RWPE1 (cell line): Measurements from ENCODE around the gene POLD3.

ENCODE experiments used
- CTCF ChIA-PET: fragments of 350-600 bp; sonication (Branson Sonifier 250); formaldehyde crosslinking; extraction: SDS; loops from one replicate; lab custom pipeline; 2021; lab: Yijun Ruan, JAX
- POLR2A ChIA-PET: fragments of 400-600 bp; formaldehyde crosslinking; extraction: SDS; loops from one replicate; lab custom pipeline; 2020; ENCODE audit warnings: antibody characterized with exemption; ENCODE audit not compliant: low non-redundant PET; lab: Yijun Ruan, JAX
- DNase-seq: peaks from one replicate; pipeline ENCODE4 v3.0.0; 2012; ENCODE audit warnings: low spot score
- H3K27ac ChIP-seq: fragments of 450-650 bp; 2 replicates; pipeline ENCODE4 v1.5.1; 2017
- TF ChIP-seq, protein P1 (sequence below): fragments of 450-650 bp; conservative IDR thresholded peaks from 2 replicates; pipeline ENCODE4 v1.5.1; 2017; ENCODE audit warnings: low read depth, mild to moderate bottlenecking

POLD3 gene

DNA sequence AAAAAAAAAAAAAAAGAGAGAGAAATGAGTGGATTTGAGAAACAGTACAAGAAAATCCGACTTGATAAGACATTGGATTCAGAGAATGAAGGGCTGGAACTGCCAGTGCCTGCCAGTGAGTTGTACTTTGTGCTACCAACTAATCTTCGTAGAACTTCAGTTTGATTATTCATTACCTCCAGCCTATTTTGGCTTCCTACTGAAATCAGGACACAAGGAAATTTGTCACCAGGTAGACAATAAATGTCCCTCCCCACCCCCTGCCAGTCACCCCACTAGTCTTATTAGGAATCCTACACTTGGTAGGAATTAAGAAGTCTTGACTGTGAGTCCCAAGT is 21.4 kb upstream of the POLD3 start:
- no peak for DNase-seq
- ChIA-PET CTCF (interaction anchor here (0.7 to 8.1 kb wide), 11 partner anchors 21 to 302 kb away, joined by 3 to 150 read pairs (median 4); no protein-coding TSS in a partner anchor), POLR2A (no interaction called here)
- no peak overlapping the region for H3K27ac ChIP-seq
- TF ChIP-seq, protein P1, sequence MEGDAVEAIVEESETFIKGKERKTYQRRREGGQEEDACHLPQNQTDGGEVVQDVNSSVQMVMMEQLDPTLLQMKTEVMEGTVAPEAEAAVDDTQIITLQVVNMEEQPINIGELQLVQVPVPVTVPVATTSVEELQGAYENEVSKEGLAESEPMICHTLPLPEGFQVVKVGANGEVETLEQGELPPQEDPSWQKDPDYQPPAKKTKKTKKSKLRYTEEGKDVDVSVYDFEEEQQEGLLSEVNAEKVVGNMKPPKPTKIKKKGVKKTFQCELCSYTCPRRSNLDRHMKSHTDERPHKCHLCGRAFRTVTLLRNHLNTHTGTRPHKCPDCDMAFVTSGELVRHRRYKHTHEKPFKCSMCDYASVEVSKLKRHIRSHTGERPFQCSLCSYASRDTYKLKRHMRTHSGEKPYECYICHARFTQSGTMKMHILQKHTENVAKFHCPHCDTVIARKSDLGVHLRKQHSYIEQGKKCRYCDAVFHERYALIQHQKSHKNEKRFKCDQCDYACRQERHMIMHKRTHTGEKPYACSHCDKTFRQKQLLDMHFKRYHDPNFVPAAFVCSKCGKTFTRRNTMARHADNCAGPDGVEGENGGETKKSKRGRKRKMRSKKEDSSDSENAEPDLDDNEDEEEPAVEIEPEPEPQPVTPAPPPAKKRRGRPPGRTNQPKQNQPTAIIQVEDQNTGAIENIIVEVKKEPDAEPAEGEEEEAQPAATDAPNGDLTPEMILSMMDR: no peak

DNA sequence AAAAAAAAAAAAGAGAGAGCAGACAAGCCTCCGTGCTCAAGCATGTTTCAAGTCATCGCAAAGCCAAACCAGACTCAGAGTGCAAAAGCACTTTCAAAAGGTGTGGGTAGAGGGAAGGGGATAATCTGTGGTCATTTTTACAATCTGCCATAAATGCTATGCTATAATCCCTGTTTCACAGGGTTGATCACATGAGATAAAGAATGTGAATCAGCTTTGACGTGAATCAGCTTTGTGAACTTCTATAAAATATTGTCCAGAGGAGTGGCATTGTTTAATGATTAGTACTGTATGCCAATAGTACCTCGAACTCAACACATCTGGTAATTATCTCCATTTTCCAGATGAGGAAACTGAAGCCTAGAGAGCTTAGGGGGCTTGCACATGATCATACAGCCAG is 20.0 kb upstream of the POLD3 start:
- ChIA-PET POLR2A (no interaction called here), CTCF (interaction anchor here (1.9 to 8.1 kb wide), 2 partner anchors 79 to 120 kb away, joined by 10 to 150 read pairs; no protein-coding TSS in a partner anchor)
- no peak for DNase-seq
- H3K27ac ChIP-seq: no peak overlapping the region
- TF ChIP-seq, protein P1: no peak

DNA sequence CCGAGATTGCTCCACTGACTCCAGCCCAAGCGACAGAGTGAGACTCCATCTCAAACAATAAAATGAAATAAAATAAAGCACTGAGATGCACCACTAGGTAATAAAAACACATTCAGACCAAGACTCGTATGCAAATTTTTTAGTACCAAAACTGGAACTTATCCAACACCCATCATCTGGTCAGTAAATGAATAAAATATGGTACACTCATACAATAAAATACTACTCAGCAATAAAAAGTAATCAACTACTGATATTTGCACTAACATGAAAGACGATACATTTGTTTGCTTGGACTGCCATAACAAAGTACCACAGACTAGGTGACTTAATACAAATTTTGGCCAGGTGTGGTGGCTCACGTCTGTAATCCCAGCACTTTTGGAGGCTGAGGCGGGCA is 17.8 kb upstream of the POLD3 start:
- no peak overlapping the region for H3K27ac ChIP-seq
- no peak for DNase-seq
- CTCF ChIA-PET: no interaction called here
- POLR2A ChIA-PET: no interaction called here
- TF ChIP-seq, protein P1: no peak

DNA sequence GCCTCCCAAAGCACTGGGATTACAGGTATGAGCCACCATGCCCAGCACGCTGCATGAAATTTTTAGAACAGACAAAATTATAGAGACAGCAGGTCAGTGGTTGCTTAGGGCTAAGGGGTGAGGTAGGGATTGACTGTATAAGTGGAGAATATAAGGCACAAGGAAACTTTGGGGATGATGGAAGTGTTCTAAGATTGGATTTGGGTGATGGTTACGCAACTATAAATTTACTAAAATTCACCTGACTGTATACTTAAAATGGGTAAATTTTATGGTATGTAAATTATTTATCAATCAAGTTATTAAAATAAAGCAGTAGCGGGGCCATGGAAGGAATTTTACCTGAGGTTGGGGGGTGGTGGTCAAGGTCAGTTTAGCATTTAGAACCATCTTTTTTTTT is 16.4 kb upstream of the POLD3 start:
- TF ChIP-seq, protein P1: no peak
- ChIA-PET CTCF (interaction anchor here (0.7 to 1.0 kb wide), 2 partner anchors 123 to 1215 kb away, joined by 3 to 5 read pairs; no protein-coding TSS in a partner anchor), POLR2A (no interaction called here)
- no peak overlapping the region for H3K27ac ChIP-seq
- DNase-seq: no peak

DNA sequence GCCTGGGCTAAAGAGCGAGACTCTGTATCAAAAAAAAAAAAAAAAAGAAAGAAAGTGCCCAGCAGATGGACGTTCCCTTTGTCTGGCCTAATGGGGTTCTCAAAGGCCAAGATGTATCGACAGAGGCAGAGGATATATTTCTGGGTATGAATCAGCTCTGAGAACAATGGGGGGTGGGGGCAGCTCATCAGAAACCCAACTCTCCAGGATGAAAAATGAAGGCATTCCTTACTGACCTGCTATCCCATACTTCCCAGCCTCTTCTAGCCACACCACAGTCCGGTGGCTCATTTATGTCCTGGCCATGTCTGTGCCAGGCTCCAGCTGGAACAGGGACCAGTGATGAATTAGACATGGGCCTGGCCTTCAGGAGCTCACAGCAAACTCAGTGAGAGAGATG is 15.2 kb upstream of the POLD3 start:
- POLR2A ChIA-PET: no interaction called here
- DNase-seq: no peak
- no peak overlapping the region for H3K27ac ChIP-seq
- TF ChIP-seq, protein P1: no peak
- CTCF ChIA-PET: no interaction called here

DNA sequence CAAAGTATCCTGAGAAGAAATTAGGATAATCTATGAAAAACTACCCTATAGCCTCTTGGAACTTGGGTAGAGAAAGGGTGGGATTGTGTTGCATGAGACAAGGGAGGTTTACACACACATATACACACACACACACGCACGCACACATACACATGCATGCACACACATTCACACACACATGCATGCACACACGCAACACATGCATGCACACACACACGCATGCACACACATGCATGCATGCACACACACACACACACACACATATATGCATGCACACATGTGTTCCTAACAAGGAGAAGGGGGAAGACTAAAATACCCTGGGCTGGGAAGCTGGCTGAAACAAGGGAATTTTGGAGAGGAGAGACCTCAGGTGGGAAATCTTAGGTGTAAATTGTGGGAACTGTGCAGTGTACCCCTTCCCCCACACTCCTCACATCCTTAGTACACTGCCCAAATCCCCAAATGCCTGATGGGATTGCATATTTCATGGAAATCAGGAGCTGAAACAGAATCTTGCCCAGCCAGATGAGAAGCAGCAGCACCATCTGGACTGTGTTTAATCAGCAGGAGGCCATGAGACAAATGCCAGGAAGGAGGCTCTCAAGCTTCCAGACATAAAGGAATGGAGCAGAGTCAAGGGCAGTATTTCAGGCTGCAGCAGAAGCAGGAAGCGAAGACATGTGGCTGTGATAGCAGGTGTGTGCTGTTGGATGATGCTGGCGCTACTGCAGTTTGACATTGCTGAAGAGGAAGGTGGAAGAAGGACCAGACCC is 14.6 kb upstream of the POLD3 start:
- no peak for DNase-seq

More for the DNA sequence above, 14.6 kb upstream of the POLD3 start:
- POLR2A ChIA-PET: no interaction called here
- CTCF ChIA-PET: no interaction called here
- H3K27ac ChIP-seq: no peak overlapping the region
- TF ChIP-seq, protein P1: no peak
